CD4-positive, alpha-beta memory T cell (primary cell): ENCODE measurements around the gene TBC1D32. TPM values are rescaled to one million over a fixed set of nuclear protein-coding genes. Genes with fewer than 3 reads are reported as not detected.
"Not testable (repeated sequence)": the region's sequence is repeated elsewhere in the genome, so short reads cannot be mapped to it uniquely, and the experiment has no call there.

Experiments used
- CTCF ChIA-PET: fragments of 350-600 bp; sonication (Branson Sonifier 250); formaldehyde crosslinking; loops from one replicate; lab custom pipeline; 2021; ENCODE audit warnings: inconsistent platforms; ENCODE audit not compliant: partially characterized antibody; lab: Charles Lee
- POLR2A ChIA-PET: fragments of 350-600 bp; sonication (Branson Sonifier 250); formaldehyde crosslinking; loops from one replicate; lab custom pipeline; 2021; ENCODE audit not compliant: partially characterized antibody; lab: Charles Lee
- DNase-seq, 5 donors: peaks; one replicate each; pipeline versions ENCODE4 v3.0.0 to v3.0.0-alpha.2; 2020 to 2022; ENCODE audit warnings: mixed read lengths in 1 of 5
- H3K27ac ChIP-seq: one replicate; pipeline ENCODE4 v1.7.0; 2013; ENCODE audit warnings: low read depth, low read length
- H3K27me3 ChIP-seq: 2 replicates; pipeline ENCODE4 v1.7.0; 2013; ENCODE audit warnings: mild to moderate bottlenecking, low read length, moderate library complexity; ENCODE audit not compliant: insufficient read depth
- H3K36me3 ChIP-seq: 2 replicates; pipeline ENCODE4 v1.7.0; 2013; ENCODE audit warnings: mild to moderate bottlenecking, low read length, moderate library complexity; ENCODE audit not compliant: insufficient read depth
- H3K4me1 ChIP-seq: 2 replicates; pipeline ENCODE4 v1.7.0; 2013; ENCODE audit warnings: mild to moderate bottlenecking, low read length, moderate library complexity; ENCODE audit not compliant: insufficient read depth
- H3K4me3 ChIP-seq, 2 donors: one replicate each; pipeline ENCODE4 v1.7.0; 2013; ENCODE audit warnings: low read length in 2 of 2, mild to moderate bottlenecking in 1 of 2
- H3K9me3 ChIP-seq, 2 donors: one replicate each; pipeline ENCODE4 v1.7.0; 2013; ENCODE audit warnings: low read length in 2 of 2, control low read depth in 1 of 2; ENCODE audit not compliant: control insufficient read depth in 1 of 2
- H3K27ac Mint-ChIP-seq, 7 donors: one replicate each; pipeline ENCODE4 v1.8.0; 2020 to 2021; ENCODE audit warnings: mixed read lengths in 7 of 7, mild to moderate bottlenecking in 6 of 7, inconsistent platforms in 3 of 7, moderate library complexity in 3 of 7
- H3K27me3 Mint-ChIP-seq, 2 donors: one replicate each; pipeline ENCODE4 v1.8.0; 2020 to 2021; ENCODE audit warnings: mixed read lengths in 2 of 2
- H3K36me3 Mint-ChIP-seq, 2 donors: one replicate each; pipeline ENCODE4 v1.8.0; 2020 to 2021; ENCODE audit warnings: mixed read lengths in 2 of 2, inconsistent platforms in 1 of 2, mild to moderate bottlenecking in 1 of 2
- H3K4me1 Mint-ChIP-seq, 4 donors: one replicate each; pipeline ENCODE4 v1.8.0; 2020 to 2021; ENCODE audit warnings: mixed read lengths in 4 of 4, mild to moderate bottlenecking in 1 of 4
- H3K4me3 Mint-ChIP-seq, 8 donors: one replicate each; pipeline ENCODE4 v1.8.0; 2020 to 2021; ENCODE audit warnings: mixed read lengths in 8 of 8, mild to moderate bottlenecking in 7 of 8, moderate library complexity in 6 of 8, inconsistent platforms in 3 of 8
- H3K9me3 Mint-ChIP-seq, 8 donors: one replicate each; pipeline ENCODE4 v1.8.0; 2020 to 2021; ENCODE audit warnings: mixed read lengths in 8 of 8, mild to moderate bottlenecking in 5 of 8, inconsistent platforms in 3 of 8, moderate library complexity in 1 of 8
- intact Hi-C: fragments of 100-400 bp; cut with micrococcal nuclease; formaldehyde crosslinking; loops from one replicate; pipeline ENCODE4 v1.15.1; 2023
- polyA plus RNA-seq, 2 donors: library from polyadenylated mRNA; unstranded; fragments of 300-500 nt; fragmentation: Illumina TruSeq; gene quantifications; one replicate each; pipeline ENCODE4 v1.2.3, GENCODE V29; 2021
- total RNA-seq, 2 experiments: library from RNA; stranded (reverse); gene quantifications; one replicate each; pipeline ENCODE4 v1.2.3, GENCODE V29; 2021

The TBC1D32 gene
- total RNA-seq, result 10 to 100 TPM; 11.2 to 13.2 TPM
- 1 to 10 TPM in 1 of 2 donors, not detected in 1; 5.5 TPM for polyA plus RNA-seq

- ChIA-PET POLR2A (interaction anchor here (1.1 to 1.9 kb wide), 3 partner anchors 14 to 18 kb away, joined by 3 to 5 read pairs (median 3); no protein-coding TSS in a partner anchor), CTCF (interaction anchor here (0.8 to 1.1 kb wide), 4 partner anchors 10 to 66 kb away, joined by 3 to 4 read pairs (median 4); no protein-coding TSS in a partner anchor)
- Mint-ChIP-seq H3K27me3 (no peaks in the 10 kb centered on the region), H3K4me3 (peak within 1 kb of the TSS; percentile 93 to 99 (median 97)), H3K36me3 (peaks cover 0 to 10% of the 10 kb centered on the region in 2 donors), H3K4me1 (peaks cover 14 to 38% (median 23%) of the 10 kb centered on the region in 4 donors), H3K27ac (peak within 1 kb of the TSS; percentile 95 to 100 (median 99)), H3K9me3 (no peaks in the 10 kb centered on the region)
- peak within 1 kb of the TSS; percentile 91 to 96 for H3K4me3 ChIP-seq
- H3K9me3 ChIP-seq, result no peaks in the 10 kb centered on the region
- DNase-seq, result peak; percentile 87 to 91 (median 89)
- no peaks in the 10 kb centered on the region for H3K27me3 ChIP-seq
- H3K27ac ChIP-seq, result peak within 1 kb of the TSS; percentile 98
- peaks cover 29% of the 10 kb centered on the region for H3K4me1 ChIP-seq
- H3K36me3 ChIP-seq, result no peaks in the 10 kb centered on the region
- intact Hi-C loops, result loop anchor here (1.0 to 2.0 kb wide), 4 partner anchors 66 to 1986 kb away; partner anchors contain the start of genes HSF2, MAN1A1 and SERINC1
These were observed at the start of gene TBC1D32 for GRCh38 chr6:121334299-121335086. TSS of gene TBC1D32 (minus strand) at chr6:121334480. CDS start at chr6:121334430, 50 bp downstream.

DNA sequence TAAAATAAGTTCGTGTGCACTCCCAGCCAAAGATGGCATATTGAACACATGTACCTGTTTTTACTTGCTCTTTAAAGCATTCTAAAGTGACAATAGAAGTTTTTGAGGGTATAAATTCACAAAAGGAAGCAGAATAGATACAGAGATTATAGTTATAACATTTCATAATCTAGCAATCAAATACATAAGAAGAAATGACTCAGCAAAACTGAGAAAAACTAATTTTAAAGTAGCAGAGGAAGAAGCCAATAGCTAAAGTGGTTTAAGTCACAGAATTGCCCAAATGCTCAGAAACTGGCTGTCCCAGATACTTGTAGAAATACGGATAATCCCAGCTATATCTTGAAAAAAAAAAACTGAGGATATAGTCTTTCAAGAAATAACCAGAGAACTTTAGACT lies 49.2 kb upstream of the TBC1D32 start:
- Histone ChIP-seq H3K27me3 (no peaks in the 10 kb centered on the region), H3K4me3 (no peak overlapping the region), H3K36me3 (no peaks in the 10 kb centered on the region), H3K4me1 (no peaks in the 10 kb centered on the region), H3K9me3 (no peaks in the 10 kb centered on the region), H3K27ac (no peak overlapping the region)
- intact Hi-C loops, result no loop called here
- CTCF ChIA-PET, result interaction anchor here (0.6 kb wide), 1 partner anchor 214 kb away, joined by 3 read pairs; no protein-coding TSS in a partner anchor
- H3K27ac Mint-ChIP-seq, result no peak overlapping the region
- DNase-seq, result no peak
- no peaks in the 10 kb centered on the region for H3K36me3 Mint-ChIP-seq
- H3K4me3 Mint-ChIP-seq, result no peak overlapping the region
- no peaks in the 10 kb centered on the region for H3K9me3 Mint-ChIP-seq
- no peaks in the 10 kb centered on the region for H3K4me1 Mint-ChIP-seq
- POLR2A ChIA-PET, result no interaction called here
- peaks cover 3% of the 10 kb centered on the region in 2 donors for H3K27me3 Mint-ChIP-seq

DNA sequence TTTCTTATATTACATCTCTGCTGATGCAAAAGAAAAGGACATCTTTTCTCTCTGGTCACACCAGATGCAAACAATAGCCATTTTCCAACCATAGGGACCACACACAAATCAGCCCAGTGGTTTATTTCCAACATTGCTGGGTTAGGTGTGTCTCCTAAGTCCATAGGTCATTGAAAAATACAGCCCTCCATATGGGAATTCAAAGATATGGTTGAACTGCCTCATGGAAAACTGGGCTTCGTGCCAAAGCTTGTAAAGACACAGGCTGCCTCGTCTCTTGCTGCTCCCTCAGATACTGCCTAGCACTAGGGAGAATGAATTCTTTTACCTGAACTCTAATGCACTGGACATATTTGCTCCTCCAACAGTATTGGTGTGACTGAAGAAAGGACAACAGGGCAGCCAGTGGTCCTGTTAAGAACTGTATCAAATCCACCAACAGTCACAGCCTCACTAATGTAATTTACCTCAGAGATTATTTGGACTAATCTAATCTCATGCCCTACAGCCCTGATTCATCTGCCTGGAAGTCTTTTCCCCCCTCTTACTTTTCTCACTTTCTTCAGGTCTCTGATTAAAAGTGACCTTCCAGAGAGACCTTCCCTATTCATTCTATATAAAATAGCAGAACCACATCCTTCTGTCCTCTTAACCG lies 48.3 kb upstream of the TBC1D32 start:
- H3K4me3 Mint-ChIP-seq, result no peak overlapping the region
- intact Hi-C loops, result no loop called here

DNA sequence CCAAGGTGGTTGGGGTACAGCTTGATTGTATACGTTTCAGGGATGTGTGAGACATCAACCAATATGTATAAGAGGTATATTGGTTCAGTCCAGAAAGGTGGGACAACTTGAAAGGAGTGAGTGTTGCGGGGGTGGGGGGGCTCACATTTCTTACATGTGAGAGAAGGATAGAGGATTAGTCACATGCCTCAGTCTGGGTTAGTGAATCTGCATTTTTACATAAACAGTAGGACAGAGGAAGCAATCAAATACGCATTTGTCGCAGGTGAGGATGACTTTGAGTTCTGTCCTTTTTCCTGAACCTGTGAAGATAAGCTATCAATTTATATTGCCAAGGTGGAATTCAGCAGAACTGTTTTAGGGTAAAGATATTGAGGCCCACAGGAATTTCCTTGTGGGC lies 42.1 kb upstream of the TBC1D32 start:
- Mint-ChIP-seq H3K4me1 (no peaks in the 10 kb centered on the region), H3K27me3 (peaks cover 0 to 1% of the 10 kb centered on the region in 2 donors), H3K4me3 (peak overlapping the region in 1 of 8 donors; percentile 24), H3K27ac (no peak overlapping the region), H3K36me3 (no peaks in the 10 kb centered on the region), H3K9me3 (peaks cover 0 to 9% (median 2%) of the 10 kb centered on the region in 8 donors)
- POLR2A ChIA-PET, result no interaction called here
- CTCF ChIA-PET, result no interaction called here
- Histone ChIP-seq H3K27ac (no peak overlapping the region), H3K4me1 (no peaks in the 10 kb centered on the region), H3K36me3 (no peaks in the 10 kb centered on the region), H3K4me3 (no peak overlapping the region), H3K27me3 (no peaks in the 10 kb centered on the region), H3K9me3 (no peaks in the 10 kb centered on the region)
- no peak for DNase-seq
- intact Hi-C loops, result no loop called here

More for the DNA sequence above, 48.3 kb upstream of the TBC1D32 start:
- Histone ChIP-seq H3K4me3 (no peak overlapping the region), H3K36me3 (no peaks in the 10 kb centered on the region), H3K9me3 (no peaks in the 10 kb centered on the region), H3K4me1 (no peaks in the 10 kb centered on the region), H3K27me3 (no peaks in the 10 kb centered on the region), H3K27ac (no peak overlapping the region)
- no peak for DNase-seq
- ChIA-PET CTCF (interaction anchor here (0.6 kb wide), 1 partner anchor 214 kb away, joined by 3 read pairs; no protein-coding TSS in a partner anchor), POLR2A (no interaction called here)
- H3K27ac Mint-ChIP-seq, result no peak overlapping the region
- H3K9me3 Mint-ChIP-seq, result no peaks in the 10 kb centered on the region
- H3K4me1 Mint-ChIP-seq, result no peaks in the 10 kb centered on the region
- H3K36me3 Mint-ChIP-seq, result no peaks in the 10 kb centered on the region
- H3K27me3 Mint-ChIP-seq, result peaks cover 1 to 3% of the 10 kb centered on the region in 2 donors

- DNase-seq, POLR2A ChIA-PET: not testable (repeated sequence)
These were observed 39.9 kb upstream of the TBC1D32 start for GRCh38 chr6:121374219-121374618.

DNA sequence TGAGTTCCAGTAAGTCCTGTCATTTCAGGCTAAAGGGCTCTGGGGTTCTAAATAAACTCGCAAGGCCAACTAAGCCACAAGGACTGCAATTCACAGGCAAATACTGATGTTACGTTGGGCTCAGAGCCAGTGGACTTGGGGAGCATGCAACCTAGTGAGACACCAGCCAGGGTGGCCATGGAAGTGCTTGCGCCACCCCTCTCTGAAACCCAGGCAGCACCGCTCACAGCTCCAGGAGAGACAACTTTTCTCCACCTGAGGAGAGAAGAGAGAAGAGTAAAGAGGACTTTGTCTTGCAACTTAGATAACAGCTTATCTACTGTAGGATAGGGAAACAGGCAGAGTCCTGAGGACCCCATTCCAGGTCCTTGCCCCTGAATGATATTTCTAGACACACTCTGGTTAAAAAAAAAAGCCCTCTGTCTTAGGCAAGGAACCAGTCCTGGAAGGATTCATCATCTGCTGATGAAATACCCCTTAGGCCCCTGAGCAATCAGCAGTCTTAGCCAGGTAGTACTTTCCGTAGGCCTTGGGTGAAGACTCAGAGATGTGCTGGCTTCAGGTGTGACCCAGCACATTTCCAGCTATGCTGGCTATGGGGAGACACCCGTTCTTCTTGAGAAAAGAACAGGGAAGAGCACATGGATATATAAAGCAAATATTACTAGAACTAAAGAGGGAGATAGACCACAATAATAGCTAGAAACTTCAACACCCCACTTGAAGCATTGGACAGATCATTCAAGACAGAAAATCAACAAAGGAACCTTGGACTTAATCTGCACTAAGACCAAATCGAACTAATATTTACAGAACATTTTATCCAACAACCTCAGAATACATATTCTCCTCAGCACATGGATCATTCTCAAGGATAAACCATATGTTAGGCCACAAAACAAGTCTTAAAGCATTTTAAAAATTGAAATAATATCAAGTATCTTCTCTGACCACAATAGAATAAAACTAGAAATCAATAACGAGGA lies 31.5 kb upstream of the TBC1D32 start:
- DNase-seq, result no peak

More at GRCh38 chr6:121374219-121374618, 39.9 kb upstream of the TBC1D32 start:
- H3K27ac ChIP-seq, CTCF ChIA-PET, intact Hi-C loops, H3K36me3 ChIP-seq, H3K9me3 Mint-ChIP-seq, H3K27me3 Mint-ChIP-seq, H3K9me3 ChIP-seq, H3K27me3 ChIP-seq, H3K4me1 Mint-ChIP-seq, H3K4me3 Mint-ChIP-seq, H3K36me3 Mint-ChIP-seq, H3K4me3 ChIP-seq, H3K4me1 ChIP-seq: not testable (repeated sequence)
- H3K27ac Mint-ChIP-seq, result peak overlapping the region in 1 of 7 donors; percentile 59

More for the DNA sequence above, 31.5 kb upstream of the TBC1D32 start:
- peaks cover 14% of the 10 kb centered on the region in 2 donors for H3K27me3 Mint-ChIP-seq
- H3K27ac Mint-ChIP-seq, result no peak overlapping the region
- Histone ChIP-seq H3K4me1 (no peaks in the 10 kb centered on the region), H3K27ac (no peak overlapping the region), H3K9me3 (no peaks in the 10 kb centered on the region), H3K36me3 (no peaks in the 10 kb centered on the region), H3K4me3 (no peak overlapping the region), H3K27me3 (peaks cover 4% of the 10 kb centered on the region)
- no peaks in the 10 kb centered on the region for H3K4me1 Mint-ChIP-seq
- ChIA-PET POLR2A (no interaction called here), CTCF (no interaction called here)
- no peaks in the 10 kb centered on the region for H3K36me3 Mint-ChIP-seq
- H3K9me3 Mint-ChIP-seq, result no peaks in the 10 kb centered on the region
- intact Hi-C loops, result no loop called here
- no peak overlapping the region for H3K4me3 Mint-ChIP-seq
